Liver (tissue), 9 donors: ENCODE measurements around the gene MUC13. TPM values are rescaled to one million over a fixed set of nuclear protein-coding genes. Genes with fewer than 3 reads are reported as not detected.

Experiments
- DNase-seq: peaks from one replicate; pipeline ENCODE4 v3.0.0-alpha.2; 2017; ENCODE audit warnings: low spot score
- H3K27ac ChIP-seq, 2 donors: one replicate each; pipeline ENCODE4 v1.7.0; 2013; ENCODE audit warnings: inconsistent platforms in 2 of 2, low read length in 2 of 2, control low read depth in 1 of 2, low read depth in 1 of 2, mild to moderate bottlenecking in 1 of 2
- H3K27me3 ChIP-seq, 4 donors: one replicate each; pipeline versions ENCODE4 v1.6.1 to v1.7.0; 2013; ENCODE audit warnings: low read length in 3 of 4, inconsistent platforms in 1 of 4, mild to moderate bottlenecking in 1 of 4, moderate library complexity in 1 of 4; ENCODE audit not compliant: control insufficient read depth in 4 of 4, insufficient read depth in 4 of 4
- H3K36me3 ChIP-seq, 4 donors: one replicate each; pipeline versions ENCODE4 v1.6.1 to v1.7.0; 2013; ENCODE audit warnings: low read length in 3 of 4, mild to moderate bottlenecking in 3 of 4, low read depth in 1 of 4, moderate library complexity in 1 of 4; ENCODE audit not compliant: control insufficient read depth in 4 of 4, insufficient read depth in 3 of 4
- H3K4me1 ChIP-seq, 4 donors: one replicate each; pipeline versions ENCODE4 v1.6.1 to v1.7.0; 2013; ENCODE audit warnings: low read length in 3 of 4, mild to moderate bottlenecking in 3 of 4, moderate library complexity in 1 of 4; ENCODE audit not compliant: control insufficient read depth in 4 of 4, insufficient read depth in 4 of 4
- H3K4me3 ChIP-seq, 3 donors: one replicate each; pipeline versions ENCODE4 v1.6.1 to v1.7.0; 2013; ENCODE audit warnings: low read length in 3 of 3, control low read depth in 1 of 3, low read depth in 1 of 3, mild to moderate bottlenecking in 1 of 3
- H3K9ac ChIP-seq, 2 donors: one replicate each; pipeline ENCODE4 v1.7.0; 2013; ENCODE audit warnings: low read length in 2 of 2, mild to moderate bottlenecking in 2 of 2, moderate library complexity in 2 of 2, control low read depth in 1 of 2, low read depth in 1 of 2
- H3K9me3 ChIP-seq, 4 donors: one replicate each; pipeline versions ENCODE4 v1.6.1 to v1.7.0; 2013; ENCODE audit warnings: low read length in 3 of 4; ENCODE audit not compliant: control insufficient read depth in 4 of 4
- ATF3 ChIP-seq: IDR thresholded peaks from 2 replicates; pipeline ENCODE4 v1.6.1; 2016; ENCODE audit warnings: antibody characterized with exemption
- CTCF ChIP-seq: fragments of 150-350 bp; IDR thresholded peaks from 2 replicates; pipeline ENCODE4 v1.5.1; 2017; ENCODE audit warnings: improper control_type of control experiment, low read depth, low read length; ENCODE audit not compliant: missing input control
- FOXA1 ChIP-seq: IDR thresholded peaks from 2 replicates; pipeline ENCODE4 v1.6.1; 2016; ENCODE audit warnings: antibody characterized with exemption
- GABPA ChIP-seq, 2 donors: IDR thresholded peaks in 1 of 2; conservative IDR thresholded peaks in 1 of 2; 2 replicates each; pipeline ENCODE4 v1.6.1; 2016; ENCODE audit warnings: antibody characterized with exemption in 2 of 2, mild to moderate bottlenecking in 1 of 2, moderate library complexity in 1 of 2
- HNF4G ChIP-seq: IDR thresholded peaks from 2 replicates; pipeline ENCODE4 v1.6.1; 2016; ENCODE audit warnings: antibody characterized with exemption
- JUND ChIP-seq, 2 donors: IDR thresholded peaks; 2 replicates each; pipeline ENCODE4 v1.6.1; 2016; ENCODE audit warnings: antibody characterized with exemption in 2 of 2
- MAX ChIP-seq: IDR thresholded peaks from 2 replicates; pipeline ENCODE4 v1.6.1; 2016; ENCODE audit warnings: antibody characterized with exemption
- RAD21 ChIP-seq, 2 donors: IDR thresholded peaks; 2 replicates each; pipeline ENCODE4 v1.6.1; 2016; ENCODE audit warnings: antibody characterized with exemption in 2 of 2, mild to moderate bottlenecking in 2 of 2
- REST ChIP-seq: IDR thresholded peaks from 2 replicates; pipeline ENCODE4 v1.6.1; 2016; ENCODE audit warnings: antibody characterized with exemption, mild to moderate bottlenecking
- YY1 ChIP-seq: IDR thresholded peaks from 2 replicates; pipeline ENCODE4 v1.6.1; 2016; ENCODE audit warnings: antibody characterized with exemption, mild to moderate bottlenecking
- WGBS: extraction: QIAGEN DNeasy Blood & Tissue Kit; methylation state at CpG from one replicate; pipeline ENCODE4 v1.1.7; 2013; 5-methylcytosine and 5-hydroxymethylcytosine counted together
- polyA plus RNA-seq, 2 donors: library from polyadenylated mRNA; stranded (reverse) in 1 of 2; unstranded in 1 of 2; fragments of 200-250 nt in 1 of 2; fragments of >200 nt in 1 of 2; fragmentation: Nextera tagmentation in 1 of 2; extraction: Ambion mirVana in 1 of 2; gene quantifications; one replicate each; pipeline versions ENCODE4 v1.2.1 to v1.2.3, GENCODE V29; 2013 to 2015
- total RNA-seq, 2 donors: library from RNA; depleted of rRNA; stranded (reverse); fragments of >200 nt; gene quantifications; one replicate each; pipeline ENCODE4 v1.2.3, GENCODE V29; 2014
- donor health status: healthy.
- donor health status: healthy.
- donor health status: healthy.
- donor health status: healthy.
- donor health status: healthy.

The MUC13 gene
- total and polyA plus RNA-seq, 4 donors = under 0.01 to 0.45 TPM; not detected in 2

GRCh38 chr3:124890573-124891190 lies 43.9 kb downstream of the MUC13 start:
- H3K4me3 ChIP-seq = no peak overlapping the region
- H3K9me3 ChIP-seq = no peaks in the 10 kb centered on the region
- no peaks in the 10 kb centered on the region for H3K27me3 ChIP-seq
- H3K36me3 ChIP-seq = no peaks in the 10 kb centered on the region
- H3K27ac ChIP-seq = no peak overlapping the region
- WGBS = 90% methylated on average over 5 of the region's 5 CpGs
- DNase-seq = no peak
- TF ChIP-seq YY1 (no peak), ATF3 (no peak), REST (no peak), GABPA (IDR thresholded peaks at IDR 0.05 in 1 of 2, conservative IDR thresholded peaks at IDR 0.05 in 1 of 2) (no peak), CTCF (no peak), HNF4G (no peak), MAX (no peak), FOXA1 (no peak), RAD21 (IDR thresholded peaks at IDR 0.05) (no peak)
- peaks cover 3 to 7% (median 4%) of the 10 kb centered on the region in 4 donors for H3K4me1 ChIP-seq
- no peak overlapping the region for H3K9ac ChIP-seq

GRCh38 chr3:124888482-124889441 lies 45.8 kb downstream of the MUC13 start:
- H3K36me3 ChIP-seq = no peaks in the 10 kb centered on the region
- TF ChIP-seq GABPA (IDR thresholded peaks at IDR 0.05 in 1 of 2, conservative IDR thresholded peaks at IDR 0.05 in 1 of 2) (no peak), JUND (IDR thresholded peaks at IDR 0.05) (no peak)
- DNase-seq = no peak
- H3K27me3 ChIP-seq = no peaks in the 10 kb centered on the region
- H3K4me3 ChIP-seq = no peak overlapping the region
- peaks cover 4 to 10% (median 8%) of the 10 kb centered on the region in 4 donors for H3K4me1 ChIP-seq
- H3K9ac ChIP-seq = no peak overlapping the region
- no peak overlapping the region for H3K27ac ChIP-seq
- H3K9me3 ChIP-seq = no peaks in the 10 kb centered on the region
- WGBS = 84% methylated on average over 8 of the region's 8 CpGs
